Esophagus muscularis mucosa (tissue), 4 donors: ENCODE data around the gene CH25H. TPM values are rescaled to one million over a fixed set of nuclear protein-coding genes. Genes with fewer than 3 reads are reported as not detected.

ENCODE experiments used
- DNase-seq: peaks from one replicate; pipeline ENCODE4 v3.0.0-alpha.2; 2017; ENCODE audit errors: extremely low spot score
- H3K27ac ChIP-seq, 4 donors: fragments of 200-600 bp; sonication (generic); replicated peaks in 1 of 4; 1 replicate in 3 of 4; 2 replicates in 1 of 4; pipeline ENCODE4 v1.5.1; 2016 to 2019; ENCODE audit warnings: mild to moderate bottlenecking in 1 of 4
- H3K27me3 ChIP-seq, 4 donors: fragments of 200-600 bp; sonication (generic); one replicate each; pipeline versions ENCODE4 v1.5.1 to v1.6.0; 2016 to 2019
- H3K36me3 ChIP-seq, 4 donors: fragments of 200-600 bp; sonication (generic); one replicate each; pipeline ENCODE4 v1.5.1; 2016 to 2019
- H3K4me1 ChIP-seq, 4 donors: fragments of 200-600 bp; sonication (generic); one replicate each; pipeline ENCODE4 v1.5.1; 2016 to 2019
- H3K4me3 ChIP-seq, 4 donors: fragments of 200-600 bp; sonication (generic); 1 replicate in 2 of 4; 2 replicates in 2 of 4; pipeline ENCODE4 v1.5.1; 2016 to 2019; ENCODE audit warnings: mild to moderate bottlenecking in 4 of 4, moderate library complexity in 1 of 4
- H3K9me3 ChIP-seq, 4 donors: fragments of 200-600 bp; sonication (generic); 1 replicate in 3 of 4; 2 replicates in 1 of 4; pipeline ENCODE4 v1.5.1; 2016 to 2019
- EP300 ChIP-seq: sonication (generic); formaldehyde crosslinking; IDR thresholded peaks from one replicate; pipeline ENCODE4 v1.6.1; 2017; ENCODE audit warnings: antibody characterized with exemption
- POLR2A ChIP-seq: fragments of 450-650 bp; IDR thresholded peaks from one replicate; pipeline ENCODE4 v1.6.1; 2017; ENCODE audit warnings: antibody characterized with exemption, moderate library complexity, mild to moderate bottlenecking, low read depth
- POLR2AphosphoS5 ChIP-seq, 2 donors: sonication (generic); formaldehyde crosslinking; IDR thresholded peaks; one replicate each; pipeline ENCODE4 v1.6.1; 2017; ENCODE audit warnings: antibody characterized with exemption in 2 of 2
- WGBS: methylation state at CpG from one replicate; pipeline ENCODE4 v1.1.5; 2018; 5-methylcytosine and 5-hydroxymethylcytosine counted together
- intact Hi-C: fragments of 100-400 bp; cut with DNase I; formaldehyde crosslinking; loops from one replicate; pipeline ENCODE4 v1.15.1; 2023
- total RNA-seq, 4 donors: library from RNA; depleted of rRNA; stranded (reverse); fragments of >200 nt; gene quantifications; one replicate each; pipeline versions ENCODE4 v1.1.0 to v1.2.1, GENCODE V29; 2016
- TF ChIP-seq, protein P1 (sequence below), 3 experiments: fragments of 200-600 bp in 2 of 3; fragments of 450-650 bp in 1 of 3; sonication (generic) in 2 of 3; IDR thresholded peaks; one replicate each; pipeline ENCODE4 v1.5.1; 2017 to 2019; ENCODE audit warnings: antibody characterized with exemption in 3 of 3, mild to moderate bottlenecking in 2 of 3, moderate library complexity in 1 of 3

CH25H gene
- total RNA-seq, 4 donors from 2014 or later: 2.1 to 83.3 (median 2.4) TPM

GRCh38 chr10:89226891-89227290 lies 19.8 kb upstream of the CH25H start:
- H3K27ac ChIP-seq: no peak overlapping the region
- 96% methylated on average over 1 of the region's 1 CpG for WGBS
- H3K9me3 ChIP-seq: no peaks in the 10 kb centered on the region
- DNase-seq: no peak
- intact Hi-C loops: no loop called here
- no peaks in the 10 kb centered on the region for H3K4me1 ChIP-seq
- no peak overlapping the region for H3K4me3 ChIP-seq
- H3K36me3 ChIP-seq: peaks cover 0 to 40% (median 12%) of the 10 kb centered on the region in 4 donors
- no peak for TF ChIP-seq POLR2AphosphoS5 (IDR thresholded peaks at IDR 0.05)
- TF ChIP-seq POLR2A: no peak
- TF ChIP-seq, protein P1, sequence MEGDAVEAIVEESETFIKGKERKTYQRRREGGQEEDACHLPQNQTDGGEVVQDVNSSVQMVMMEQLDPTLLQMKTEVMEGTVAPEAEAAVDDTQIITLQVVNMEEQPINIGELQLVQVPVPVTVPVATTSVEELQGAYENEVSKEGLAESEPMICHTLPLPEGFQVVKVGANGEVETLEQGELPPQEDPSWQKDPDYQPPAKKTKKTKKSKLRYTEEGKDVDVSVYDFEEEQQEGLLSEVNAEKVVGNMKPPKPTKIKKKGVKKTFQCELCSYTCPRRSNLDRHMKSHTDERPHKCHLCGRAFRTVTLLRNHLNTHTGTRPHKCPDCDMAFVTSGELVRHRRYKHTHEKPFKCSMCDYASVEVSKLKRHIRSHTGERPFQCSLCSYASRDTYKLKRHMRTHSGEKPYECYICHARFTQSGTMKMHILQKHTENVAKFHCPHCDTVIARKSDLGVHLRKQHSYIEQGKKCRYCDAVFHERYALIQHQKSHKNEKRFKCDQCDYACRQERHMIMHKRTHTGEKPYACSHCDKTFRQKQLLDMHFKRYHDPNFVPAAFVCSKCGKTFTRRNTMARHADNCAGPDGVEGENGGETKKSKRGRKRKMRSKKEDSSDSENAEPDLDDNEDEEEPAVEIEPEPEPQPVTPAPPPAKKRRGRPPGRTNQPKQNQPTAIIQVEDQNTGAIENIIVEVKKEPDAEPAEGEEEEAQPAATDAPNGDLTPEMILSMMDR (IDR thresholded peaks at IDR 0.05): no peak
- TF ChIP-seq EP300: no peak
- no peaks in the 10 kb centered on the region for H3K27me3 ChIP-seq

GRCh38 chr10:89224739-89225443 lies 17.8 kb upstream of the CH25H start:
- TF ChIP-seq, protein P1 (IDR thresholded peaks at IDR 0.05): peak in 1 of 3 experiments; percentile 31
- TF ChIP-seq POLR2AphosphoS5 (IDR thresholded peaks at IDR 0.05) (peak in 1 of 2 donors; percentile 24), POLR2A (no peak), EP300 (no peak)
- H3K27ac ChIP-seq: peak overlapping the region; percentile 31 to 49 (median 46)
- intact Hi-C loops: loop anchor here (5.0 kb wide), 1 partner anchor 388 kb away; no protein-coding TSS in a partner anchor

DNA sequence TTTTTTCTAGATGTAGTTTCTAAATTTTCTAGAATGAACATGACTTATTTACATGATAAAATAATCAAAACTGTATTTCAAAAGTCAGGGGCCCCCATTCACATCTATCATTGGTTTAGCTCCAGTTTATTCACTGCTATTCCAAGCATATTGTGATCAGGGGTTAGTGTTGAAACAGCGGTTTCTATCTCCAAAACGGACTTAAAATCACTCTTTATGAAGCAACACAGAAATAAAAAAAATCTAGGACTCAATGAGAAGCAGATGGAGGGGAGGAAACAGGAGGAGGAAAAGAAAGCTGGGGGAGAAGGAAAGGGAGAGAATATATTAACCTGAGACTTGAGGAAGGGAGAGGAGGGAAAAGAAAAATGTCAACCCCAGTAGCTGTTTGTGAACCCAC lies 14.8 kb upstream of the CH25H start:
- H3K27ac ChIP-seq: no peak overlapping the region
- TF ChIP-seq EP300 (no peak), POLR2A (no peak), POLR2AphosphoS5 (IDR thresholded peaks at IDR 0.05) (no peak)
- TF ChIP-seq, protein P1 (IDR thresholded peaks at IDR 0.05): no peak
- intact Hi-C loops: loop anchor here (5.0 kb wide), 1 partner anchor 385 kb away; no protein-coding TSS in a partner anchor
- H3K27me3 ChIP-seq: no peaks in the 10 kb centered on the region
- H3K9me3 ChIP-seq: no peaks in the 10 kb centered on the region
- no peak overlapping the region for H3K4me3 ChIP-seq
- H3K36me3 ChIP-seq: peaks cover 0 to 38% (median 12%) of the 10 kb centered on the region in 4 donors
- DNase-seq: peak; percentile 21
- WGBS: 75% methylated on average over 2 of the region's 2 CpGs
- peaks cover 4 to 13% (median 8%) of the 10 kb centered on the region in 4 donors for H3K4me1 ChIP-seq

More at GRCh38 chr10:89224739-89225443, 17.8 kb upstream of the CH25H start:
- H3K4me1 ChIP-seq: no peaks in the 10 kb centered on the region
- peak; percentile 57 for DNase-seq
- 68% methylated on average over 18 of the region's 18 CpGs for WGBS
- peak overlapping the region in 2 of 4 donors; percentile 0 to 6 for H3K4me3 ChIP-seq
- no peaks in the 10 kb centered on the region for H3K9me3 ChIP-seq
- peaks cover 0 to 46% (median 14%) of the 10 kb centered on the region in 4 donors for H3K36me3 ChIP-seq
- H3K27me3 ChIP-seq: no peaks in the 10 kb centered on the region

DNA sequence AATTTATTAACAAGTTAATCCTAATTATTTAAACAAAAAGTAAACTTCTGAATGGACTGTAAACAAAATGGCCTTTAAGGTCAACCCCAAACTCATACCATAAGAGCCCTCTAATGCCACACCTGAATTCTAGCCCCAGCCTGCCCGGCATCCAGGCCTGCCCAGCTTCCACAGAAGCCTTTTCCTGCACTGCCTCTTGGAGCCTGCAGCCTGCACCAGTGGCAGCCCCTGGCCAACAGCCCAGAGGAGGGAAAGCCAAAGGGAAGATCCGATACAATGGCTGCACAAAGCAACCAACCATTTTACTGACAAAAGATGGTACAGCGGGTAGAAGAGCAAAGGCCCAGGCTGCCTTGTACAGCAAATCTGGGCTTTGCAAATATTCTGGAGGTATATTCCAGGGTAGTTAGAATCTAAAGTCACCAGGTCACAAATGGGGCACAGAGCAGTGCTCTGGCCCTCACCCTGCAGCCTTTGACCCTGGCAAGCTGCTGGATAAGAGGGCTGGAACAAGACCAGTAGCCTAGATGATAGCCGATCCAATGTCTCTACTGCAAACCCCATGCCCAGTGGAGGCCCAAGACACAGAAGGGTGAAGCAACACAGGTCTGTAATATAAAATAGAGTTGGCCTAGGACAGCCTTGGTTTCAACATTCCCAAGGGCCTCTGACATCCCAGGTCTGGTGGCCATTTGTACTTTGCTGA lies 12.5 kb upstream of the CH25H start:
- Histone ChIP-seq H3K36me3 (peaks cover 3 to 45% (median 18%) of the 10 kb centered on the region in 4 donors), H3K4me1 (peaks cover 4 to 16% (median 8%) of the 10 kb centered on the region in 4 donors), H3K4me3 (no peak overlapping the region), H3K27ac (no peak overlapping the region), H3K27me3 (no peaks in the 10 kb centered on the region), H3K9me3 (no peaks in the 10 kb centered on the region)
- intact Hi-C loops: loop anchor here (5.0 kb wide), 1 partner anchor 382 kb away; no protein-coding TSS in a partner anchor
- DNase-seq: peak; percentile 50
- 72% methylated on average over 3 of the region's 4 CpGs for WGBS
- TF ChIP-seq POLR2AphosphoS5 (IDR thresholded peaks at IDR 0.05): no peak
- no peak for TF ChIP-seq EP300
- no peak for TF ChIP-seq POLR2A
- TF ChIP-seq, protein P1 (IDR thresholded peaks at IDR 0.05): no peak
